Measurements from ENCODE around the gene LMNTD2.

The LMNTD2 gene

GRCh38 chr11:555227-555779 lies 5.2 kb downstream of the LMNTD2 start:
- TF ChIP-seq GATA3 (IDR thresholded peaks at IDR 0.05; ENCODE audit: low read depth, low read length): no peak
- TF ChIP-seq GATA2 (IDR thresholded peaks at IDR 0.05; ENCODE audit: low read depth, low read length): no peak

GRCh38 chr11:554428-555226 lies 5.9 kb downstream of the LMNTD2 start:
- no peak for TF ChIP-seq GATA3 (IDR thresholded peaks at IDR 0.05; ENCODE audit: low read depth, low read length)
- TF ChIP-seq GATA2 (IDR thresholded peaks at IDR 0.05; ENCODE audit: low read depth, low read length): no peak

- no peak for TF ChIP-seq GATA3 (IDR thresholded peaks at IDR 0.05; ENCODE audit: low read depth, low read length)
- TF ChIP-seq GATA2 (IDR thresholded peaks at IDR 0.05; ENCODE audit: low read depth, low read length): no peak
Observed at GRCh38 chr11:553988-554340, 6.6 kb downstream of the LMNTD2 start.

GRCh38 chr11:553083-553987 lies 7.2 kb downstream of the LMNTD2 start:
- TF ChIP-seq GATA3 (IDR thresholded peaks at IDR 0.05; ENCODE audit: low read depth, low read length) (no peak), GATA2 (IDR thresholded peaks at IDR 0.05; ENCODE audit: low read depth, low read length) (no peak)

- no peak for TF ChIP-seq GATA3 (IDR thresholded peaks at IDR 0.05; ENCODE audit: low read depth, low read length)
- TF ChIP-seq GATA2 (IDR thresholded peaks at IDR 0.05; ENCODE audit: low read depth, low read length): no peak
Observed at GRCh38 chr11:551596-551995, 8.9 kb downstream of the LMNTD2 start.

- no peak for TF ChIP-seq GATA3 (IDR thresholded peaks at IDR 0.05; ENCODE audit: low read depth, low read length)
- no peak for TF ChIP-seq GATA2 (IDR thresholded peaks at IDR 0.05; ENCODE audit: low read depth, low read length)
Observed at GRCh38 chr11:551131-551530, 9.4 kb downstream of the LMNTD2 start.

GRCh38 chr11:550746-551085 lies 9.8 kb downstream of the LMNTD2 start:
- TF ChIP-seq GATA3 (IDR thresholded peaks at IDR 0.05; ENCODE audit: low read depth, low read length) (no peak), GATA2 (IDR thresholded peaks at IDR 0.05; ENCODE audit: low read depth, low read length) (no peak)

GRCh38 chr11:550021-550745 lies 10.4 kb downstream of the LMNTD2 start:
- TF ChIP-seq GATA2 (IDR thresholded peaks at IDR 0.05; ENCODE audit: low read depth, low read length): no peak
- TF ChIP-seq GATA3 (IDR thresholded peaks at IDR 0.05; ENCODE audit: low read depth, low read length): no peak

- TF ChIP-seq GATA3 (IDR thresholded peaks at IDR 0.05; ENCODE audit: low read depth, low read length) (no peak), GATA2 (IDR thresholded peaks at IDR 0.05; ENCODE audit: low read depth, low read length) (no peak)
Observed at GRCh38 chr11:548700-549603, 11.6 kb downstream of the LMNTD2 start.

- TF ChIP-seq GATA3 (IDR thresholded peaks at IDR 0.05; ENCODE audit: low read depth, low read length) (no peak), GATA2 (IDR thresholded peaks at IDR 0.05; ENCODE audit: low read depth, low read length) (no peak)
Observed at GRCh38 chr11:545171-545570, 15.4 kb downstream of the LMNTD2 start.

GRCh38 chr11:544817-545166 lies 15.7 kb downstream of the LMNTD2 start:
- no peak for TF ChIP-seq GATA3 (IDR thresholded peaks at IDR 0.05; ENCODE audit: low read depth, low read length)
- no peak for TF ChIP-seq GATA2 (IDR thresholded peaks at IDR 0.05; ENCODE audit: low read depth, low read length)

GRCh38 chr11:541433-541885 lies 19.1 kb downstream of the LMNTD2 start:
- no peak for TF ChIP-seq GATA2 (IDR thresholded peaks at IDR 0.05; ENCODE audit: low read depth, low read length)
- TF ChIP-seq GATA3 (IDR thresholded peaks at IDR 0.05; ENCODE audit: low read depth, low read length): no peak
